Adrenal gland (tissue), 12 donors: ENCODE results near the gene MACROD2. TPM values are rescaled to one million over a fixed set of nuclear protein-coding genes. Genes with fewer than 3 reads are reported as not detected.

ENCODE experiments used
- DNase-seq, 7 donors: peaks; one replicate each; pipeline ENCODE4 v3.0.0-alpha.2; 2019 to 2020
- H3K27ac ChIP-seq, 5 donors: fragments of 200-600 bp; sonication (generic) in 4 of 5; 1 replicate in 3 of 5; 2 replicates in 2 of 5; pipeline versions ENCODE4 v1.5.1 to v1.8.0; 2016 to 2020; ENCODE audit warnings: mild to moderate bottlenecking in 1 of 5
- H3K27me3 ChIP-seq: fragments of 200-600 bp; 2 replicates; pipeline ENCODE4 v1.8.0; 2021
- H3K36me3 ChIP-seq, 2 donors: fragments of 200-600 bp; replicated peaks in 1 of 2; 1 replicate in 1 of 2; 2 replicates in 1 of 2; pipeline versions ENCODE4 v1.5.1 to v1.8.0; 2018 to 2022
- H3K4me1 ChIP-seq, 2 donors: fragments of 200-600 bp; replicated peaks in 1 of 2; 1 replicate in 1 of 2; 2 replicates in 1 of 2; pipeline versions ENCODE4 v1.5.1 to v1.8.0; 2018 to 2021
- H3K4me3 ChIP-seq, 4 donors: fragments of 200-600 bp; sonication (generic) in 3 of 4; one replicate each; pipeline ENCODE4 v1.5.1; 2016 to 2018
- H3K9me3 ChIP-seq, 3 donors: fragments of 200-600 bp; sonication (generic) in 1 of 3; replicated peaks in 1 of 3; 1 replicate in 2 of 3; 2 replicates in 1 of 3; pipeline versions ENCODE4 v1.5.1 to v1.8.0; 2016 to 2021
- POLR2A ChIP-seq, 2 donors: fragments of 450-650 bp; IDR thresholded peaks; one replicate each; pipeline ENCODE4 v1.6.1; 2017; ENCODE audit warnings: antibody characterized with exemption in 2 of 2, mild to moderate bottlenecking in 2 of 2, moderate library complexity in 1 of 2
- WGBS, 4 donors: extraction: QIAGEN DNeasy Blood & Tissue Kit in 2 of 4; methylation state at CpG; one replicate each; pipeline versions ENCODE4 v1.1.5 to v1.1.7; 2013 to 2017; 5-methylcytosine and 5-hydroxymethylcytosine counted together
- intact Hi-C, 2 donors: fragments of 100-400 bp; cut with DNase I; formaldehyde crosslinking; loops; one replicate each; pipeline versions ENCODE4 v1.14.1 to v1.15.0; 2022 to 2023
- polyA plus RNA-seq, 3 donors: library from polyadenylated mRNA; stranded (reverse); fragments of 200-250 nt in 2 of 3; fragments of 350-450 nt in 1 of 3; fragmentation: Illumina TruSeq in 1 of 3; extraction: RNeasy Lipid Tissue Mini Kit (QIAGEN cat#74804) in 1 of 3; gene quantifications; one replicate each; pipeline ENCODE4 v1.2.3, GENCODE V29; 2013 to 2014
- total RNA-seq, 9 donors: library from RNA; depleted of rRNA in 4 of 9; stranded (reverse); fragments of >200 nt in 4 of 9; fragments of 120-200 nt in 1 of 9; fragmentation: NEBNext Ultra II Directional in 1 of 9; extraction: Animal tissue kit (Norgen Biotek cat#: 25700) in 1 of 9; gene quantifications; one replicate each; pipeline versions ENCODE4 v1.1.0 to v1.2.4, GENCODE V29; 2013 to 2023
- TF ChIP-seq, protein P1 (sequence below), 6 experiments: fragments of 450-650 bp in 4 of 6; fragments of 200-600 bp in 2 of 6; sonication (generic) in 1 of 6; IDR thresholded peaks; 1 replicate in 5 of 6; 2 replicates in 1 of 6; pipeline versions ENCODE4 v1.5.1 to v1.8.0; 2016 to 2021; ENCODE audit warnings: antibody characterized with exemption in 6 of 6, mild to moderate bottlenecking in 2 of 6, moderate library complexity in 1 of 6
- donor health status: healthy with polysubstance abuse.
- donor health status: Bipolar disorder and iron deficiency.
- donor health status: DM: yes; HTN: yes; CAD: no.
- donor health status: DM: no; HTN: no; CAD: no.
- donor health status: DM: no; HTN: no; CAD: no.
- donor health status: DM: yes; HTN: yes; CAD: no.

MACROD2 gene
- total and polyA plus RNA-seq, 12 donors, result 1.1 to 21.2 (median 6.4) TPM

DNA sequence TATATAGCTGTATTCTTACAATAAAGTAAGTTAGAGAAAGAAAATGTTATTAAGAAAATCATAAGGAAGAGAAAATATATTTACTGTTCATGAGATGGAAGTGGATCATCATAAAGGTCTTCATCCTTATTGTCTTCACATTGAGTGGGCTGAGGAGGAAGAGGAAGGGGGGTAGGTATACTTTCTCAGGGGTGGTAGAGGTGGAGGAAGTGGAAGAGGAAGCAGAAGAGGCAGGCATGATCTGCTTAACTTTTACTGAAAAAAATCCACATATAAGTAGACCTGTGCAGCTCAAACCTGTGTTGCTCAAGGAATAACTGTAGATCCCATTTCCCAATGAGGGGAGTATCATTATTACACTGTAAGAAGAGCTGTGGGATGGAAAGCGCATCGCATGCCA, 1863.7 kb downstream of the MACROD2 start:
- WGBS, 4 donors, result 92 to 100% (median 98%) methylated on average over 2 of the region's 2 CpGs
- no peak overlapping the region for H3K4me3 ChIP-seq
- intact Hi-C loops, result no loop called here
- H3K4me1 ChIP-seq, result no peaks in the 10 kb centered on the region
- no peak for DNase-seq
- no peak overlapping the region for H3K27ac ChIP-seq
- no peaks in the 10 kb centered on the region for H3K27me3 ChIP-seq
- TF ChIP-seq, protein P1, sequence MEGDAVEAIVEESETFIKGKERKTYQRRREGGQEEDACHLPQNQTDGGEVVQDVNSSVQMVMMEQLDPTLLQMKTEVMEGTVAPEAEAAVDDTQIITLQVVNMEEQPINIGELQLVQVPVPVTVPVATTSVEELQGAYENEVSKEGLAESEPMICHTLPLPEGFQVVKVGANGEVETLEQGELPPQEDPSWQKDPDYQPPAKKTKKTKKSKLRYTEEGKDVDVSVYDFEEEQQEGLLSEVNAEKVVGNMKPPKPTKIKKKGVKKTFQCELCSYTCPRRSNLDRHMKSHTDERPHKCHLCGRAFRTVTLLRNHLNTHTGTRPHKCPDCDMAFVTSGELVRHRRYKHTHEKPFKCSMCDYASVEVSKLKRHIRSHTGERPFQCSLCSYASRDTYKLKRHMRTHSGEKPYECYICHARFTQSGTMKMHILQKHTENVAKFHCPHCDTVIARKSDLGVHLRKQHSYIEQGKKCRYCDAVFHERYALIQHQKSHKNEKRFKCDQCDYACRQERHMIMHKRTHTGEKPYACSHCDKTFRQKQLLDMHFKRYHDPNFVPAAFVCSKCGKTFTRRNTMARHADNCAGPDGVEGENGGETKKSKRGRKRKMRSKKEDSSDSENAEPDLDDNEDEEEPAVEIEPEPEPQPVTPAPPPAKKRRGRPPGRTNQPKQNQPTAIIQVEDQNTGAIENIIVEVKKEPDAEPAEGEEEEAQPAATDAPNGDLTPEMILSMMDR (IDR thresholded peaks at IDR 0.05), result no peak
- no peak for TF ChIP-seq POLR2A (IDR thresholded peaks at IDR 0.05)
- no peaks in the 10 kb centered on the region for H3K9me3 ChIP-seq
- H3K36me3 ChIP-seq, result no peaks in the 10 kb centered on the region

DNA sequence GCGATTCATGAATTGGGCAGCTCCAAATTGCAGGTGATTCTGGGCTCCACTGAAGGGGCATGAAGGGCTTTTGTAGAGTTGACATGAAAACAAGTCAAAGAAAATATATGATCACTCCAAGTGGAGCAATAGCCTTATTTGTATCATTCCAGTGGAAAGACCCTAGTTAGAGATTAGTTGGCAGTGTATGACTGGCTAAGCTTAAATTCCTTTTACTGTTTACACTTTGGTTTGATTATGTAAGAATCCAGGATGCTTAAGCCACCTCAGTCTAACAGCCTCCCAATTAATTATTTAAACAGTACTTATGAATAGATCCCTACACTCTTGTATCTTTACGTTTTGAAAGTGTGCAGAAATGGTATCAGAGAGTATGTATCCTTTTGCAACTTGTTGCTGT, 1865.5 kb downstream of the MACROD2 start:
- no peak overlapping the region for H3K27ac ChIP-seq
- DNase-seq, result no peak
- TF ChIP-seq, protein P1 (IDR thresholded peaks at IDR 0.05), result no peak
- no peak for TF ChIP-seq POLR2A (IDR thresholded peaks at IDR 0.05)
- no peak overlapping the region for H3K4me3 ChIP-seq
- intact Hi-C loops, result no loop called here
- no peaks in the 10 kb centered on the region for H3K9me3 ChIP-seq
- no peaks in the 10 kb centered on the region for H3K27me3 ChIP-seq
- WGBS, 4 donors, result 78 to 94% (median 88%) methylated on average over 2 of the region's 2 CpGs
- no peaks in the 10 kb centered on the region for H3K4me1 ChIP-seq
- no peaks in the 10 kb centered on the region for H3K36me3 ChIP-seq

DNA sequence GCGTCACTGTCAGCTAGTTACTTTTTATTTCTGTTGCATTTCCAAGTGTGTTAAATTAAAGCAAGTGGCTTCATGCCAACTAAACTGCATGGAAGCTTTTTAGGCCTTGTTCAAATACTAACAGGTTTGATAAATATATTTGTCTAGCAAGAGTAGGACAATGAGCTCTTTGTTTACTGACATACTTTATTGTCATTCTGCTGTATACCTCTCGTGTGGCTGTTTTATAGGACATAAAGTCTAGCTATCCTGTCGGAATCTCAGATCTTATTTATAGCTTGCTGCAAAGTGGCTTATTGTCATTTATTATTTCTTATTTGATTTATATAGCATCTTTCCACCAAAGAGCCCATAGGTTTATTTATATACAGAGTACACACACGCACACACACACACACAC, 1866.9 kb downstream of the MACROD2 start:
- Histone ChIP-seq H3K9me3 (no peaks in the 10 kb centered on the region), H3K27ac (no peak overlapping the region), H3K27me3 (no peaks in the 10 kb centered on the region), H3K4me3 (no peak overlapping the region), H3K36me3 (no peaks in the 10 kb centered on the region), H3K4me1 (peaks cover 0 to 3% of the 10 kb centered on the region in 2 donors)
- intact Hi-C loops, result no loop called here
- WGBS, 4 donors, result 83 to 91% (median 89%) methylated on average over 4 of the region's 4 CpGs
- TF ChIP-seq, protein P1 (IDR thresholded peaks at IDR 0.05), result no peak
- TF ChIP-seq POLR2A (IDR thresholded peaks at IDR 0.05), result no peak
- no peak for DNase-seq

DNA sequence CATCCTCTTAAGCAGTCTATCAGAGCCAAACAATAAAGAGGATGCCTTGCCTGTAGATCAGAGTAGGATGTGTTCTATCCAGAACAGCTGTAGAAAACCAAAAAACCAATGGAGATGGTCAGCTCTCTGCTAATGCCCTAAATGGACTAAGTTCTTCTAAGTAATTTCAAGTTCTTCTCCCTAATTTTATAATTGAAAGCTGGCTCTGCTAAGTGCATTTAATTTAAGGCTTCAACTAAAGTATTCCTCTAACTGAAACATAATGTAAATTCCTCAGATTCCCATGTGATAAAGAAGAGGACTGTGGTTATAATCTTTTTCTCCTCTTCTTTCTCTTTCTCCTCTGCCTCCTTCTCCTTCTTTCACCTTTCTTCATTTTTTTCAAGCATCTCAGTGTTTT, 1868.4 kb downstream of the MACROD2 start:
- intact Hi-C loops, result no loop called here
- TF ChIP-seq, protein P1 (IDR thresholded peaks at IDR 0.05), result no peak
- no peak overlapping the region for H3K27ac ChIP-seq
- no peak for DNase-seq
- no peaks in the 10 kb centered on the region for H3K36me3 ChIP-seq
- H3K4me1 ChIP-seq, result peaks cover 0 to 3% of the 10 kb centered on the region in 2 donors
- no peaks in the 10 kb centered on the region for H3K27me3 ChIP-seq
- no peak overlapping the region for H3K4me3 ChIP-seq
- H3K9me3 ChIP-seq, result no peaks in the 10 kb centered on the region
